Loucy (cell line): ENCODE measurements around the gene TMEM132D.

ENCODE experiments used
- H2AFZ ChIP-seq: fragments of 200-600 bp; sonication (generic); 2 replicates; pipeline ENCODE4 v1.6.0; 2016; ENCODE audit warnings: antibody characterized with exemption, mild to moderate bottlenecking, low read length, moderate library complexity
- H3F3A ChIP-seq: fragments of 200-600 bp; 2 replicates; pipeline ENCODE4 v1.6.0; 2016; ENCODE audit warnings: antibody characterized with exemption, low read depth, mild to moderate bottlenecking
- H3K27me3 ChIP-seq: fragments of 200-600 bp; sonication (generic); 2 replicates; pipeline ENCODE4 v1.6.1; 2014; ENCODE audit warnings: low read length, mild to moderate bottlenecking; ENCODE audit not compliant: insufficient read depth, poor library complexity, severe bottlenecking
- H3K36me3 ChIP-seq: fragments of 200-600 bp; sonication (generic); 2 replicates; pipeline ENCODE4 v1.6.1; 2016; ENCODE audit warnings: low read length; ENCODE audit not compliant: insufficient read depth
- H3K4me1 ChIP-seq: fragments of 200-600 bp; sonication (generic); 2 replicates; pipeline ENCODE4 v1.5.1; 2014; ENCODE audit warnings: low read length, mild to moderate bottlenecking; ENCODE audit not compliant: insufficient read depth, poor library complexity, severe bottlenecking
- H3K4me2 ChIP-seq: fragments of 200-600 bp; sonication (generic); 2 replicates; pipeline ENCODE4 v1.6.0; 2014; ENCODE audit warnings: antibody characterized with exemption, low read length, low read depth, mild to moderate bottlenecking; ENCODE audit not compliant: poor library complexity, severe bottlenecking
- H3K4me3 ChIP-seq: fragments of 200-600 bp; sonication (generic); 2 replicates; pipeline ENCODE4 v1.5.1; 2014; ENCODE audit warnings: low read length, mild to moderate bottlenecking, mixed read lengths; ENCODE audit not compliant: poor library complexity, severe bottlenecking
- H3K79me2 ChIP-seq: fragments of 200-600 bp; sonication (generic); 2 replicates; pipeline ENCODE4 v1.6.1; 2014; ENCODE audit warnings: low read length; ENCODE audit not compliant: insufficient read depth
- H3K9ac ChIP-seq: fragments of 200-600 bp; sonication (generic); 2 replicates; pipeline ENCODE4 v1.6.0; 2014; ENCODE audit warnings: mild to moderate bottlenecking, low read depth, low read length, moderate library complexity; ENCODE audit not compliant: poor library complexity, severe bottlenecking
- H3K9me2 ChIP-seq: fragments of 200-600 bp; sonication (generic); replicated peaks from 2 replicates; pipeline ENCODE4 v1.6.1; 2016; ENCODE audit warnings: low read depth, low read length, mixed read lengths
- H3K9me3 ChIP-seq: fragments of 200-600 bp; sonication (generic); 2 replicates; pipeline ENCODE4 v1.6.1; 2014; ENCODE audit warnings: mild to moderate bottlenecking, antibody characterized with exemption, low read length, low read depth; ENCODE audit not compliant: insufficient read depth
- H4K20me1 ChIP-seq: fragments of 200-600 bp; sonication (generic); 2 replicates; pipeline ENCODE4 v1.6.0; 2014; ENCODE audit warnings: antibody characterized with exemption, low read length, mild to moderate bottlenecking; ENCODE audit not compliant: insufficient read depth, poor library complexity, severe bottlenecking
- EZH2phosphoT487 ChIP-seq: fragments of 200-600 bp; IDR thresholded peaks from 2 replicates; pipeline ENCODE4 v1.6.1; 2018; ENCODE audit warnings: antibody characterized with exemption, mild to moderate bottlenecking, moderate library complexity, borderline replicate concordance
- TF ChIP-seq, protein P1 (sequence below): fragments of 200-600 bp; sonication (generic); conservative IDR thresholded peaks from 2 replicates; pipeline ENCODE4 v1.5.1; 2014; ENCODE audit warnings: mild to moderate bottlenecking, antibody characterized with exemption, low read length

Gene TMEM132D

DNA sequence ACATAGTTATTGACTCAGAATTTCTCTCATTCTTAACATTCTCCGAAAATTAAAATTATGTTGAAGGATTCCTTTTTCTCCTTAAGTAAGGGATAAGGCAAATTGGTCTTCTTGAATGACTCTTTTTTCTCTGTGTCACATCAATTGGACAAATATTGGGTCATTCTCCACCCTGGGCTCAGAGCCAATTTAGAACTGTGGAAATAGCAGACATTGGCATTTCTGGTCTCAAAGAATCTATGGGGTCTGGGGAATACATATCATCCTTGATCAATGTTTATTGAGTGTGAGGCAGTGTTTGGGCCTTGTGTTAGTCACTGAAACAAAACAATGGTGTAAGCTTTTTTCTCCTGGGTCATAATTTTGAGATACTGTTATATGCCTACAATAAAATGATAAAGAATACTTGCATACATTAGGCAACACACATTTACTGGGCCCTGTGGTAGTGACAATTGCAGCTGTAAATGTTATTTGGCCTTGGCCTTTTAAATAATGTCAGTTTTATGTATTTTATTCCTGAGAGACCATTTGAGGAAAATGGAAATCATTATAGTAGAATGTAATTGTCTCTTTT is 414.6 kb downstream of the TMEM132D start:
- no peaks in the 10 kb centered on the region for H3K27me3 ChIP-seq
- TF ChIP-seq, protein P1, sequence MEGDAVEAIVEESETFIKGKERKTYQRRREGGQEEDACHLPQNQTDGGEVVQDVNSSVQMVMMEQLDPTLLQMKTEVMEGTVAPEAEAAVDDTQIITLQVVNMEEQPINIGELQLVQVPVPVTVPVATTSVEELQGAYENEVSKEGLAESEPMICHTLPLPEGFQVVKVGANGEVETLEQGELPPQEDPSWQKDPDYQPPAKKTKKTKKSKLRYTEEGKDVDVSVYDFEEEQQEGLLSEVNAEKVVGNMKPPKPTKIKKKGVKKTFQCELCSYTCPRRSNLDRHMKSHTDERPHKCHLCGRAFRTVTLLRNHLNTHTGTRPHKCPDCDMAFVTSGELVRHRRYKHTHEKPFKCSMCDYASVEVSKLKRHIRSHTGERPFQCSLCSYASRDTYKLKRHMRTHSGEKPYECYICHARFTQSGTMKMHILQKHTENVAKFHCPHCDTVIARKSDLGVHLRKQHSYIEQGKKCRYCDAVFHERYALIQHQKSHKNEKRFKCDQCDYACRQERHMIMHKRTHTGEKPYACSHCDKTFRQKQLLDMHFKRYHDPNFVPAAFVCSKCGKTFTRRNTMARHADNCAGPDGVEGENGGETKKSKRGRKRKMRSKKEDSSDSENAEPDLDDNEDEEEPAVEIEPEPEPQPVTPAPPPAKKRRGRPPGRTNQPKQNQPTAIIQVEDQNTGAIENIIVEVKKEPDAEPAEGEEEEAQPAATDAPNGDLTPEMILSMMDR = no peak
- TF ChIP-seq EZH2phosphoT487 = no peak
- H3K79me2 ChIP-seq = no peaks in the 10 kb centered on the region
- no peaks in the 10 kb centered on the region for H4K20me1 ChIP-seq
- no peaks in the 10 kb centered on the region for H3K36me3 ChIP-seq
- H3K4me1 ChIP-seq = no peaks in the 10 kb centered on the region
- H2AFZ ChIP-seq = no peak overlapping the region
- H3F3A ChIP-seq = no peaks in the 10 kb centered on the region
- H3K9me3 ChIP-seq = no peaks in the 10 kb centered on the region
- no peak overlapping the region for H3K4me2 ChIP-seq
- H3K9ac ChIP-seq = no peak overlapping the region
- H3K9me2 ChIP-seq = no peaks in the 10 kb centered on the region
- no peak overlapping the region for H3K4me3 ChIP-seq

- Histone ChIP-seq H3K4me1 (no peaks in the 10 kb centered on the region), H4K20me1 (no peaks in the 10 kb centered on the region)
- TF ChIP-seq EZH2phosphoT487 = no peak
- TF ChIP-seq, protein P1 = no peak
Measured at GRCh38 chr12:129486931-129487330, 416.9 kb downstream of the TMEM132D start.

GRCh38 chr12:129483111-129483893 is 420.5 kb downstream of the TMEM132D start:
- H4K20me1 ChIP-seq = no peaks in the 10 kb centered on the region
- no peaks in the 10 kb centered on the region for H3F3A ChIP-seq
- no peak overlapping the region for H3K4me2 ChIP-seq
- no peaks in the 10 kb centered on the region for H3K4me1 ChIP-seq
- no peaks in the 10 kb centered on the region for H3K36me3 ChIP-seq
- no peak for TF ChIP-seq EZH2phosphoT487
- TF ChIP-seq, protein P1 = no peak
- no peaks in the 10 kb centered on the region for H3K9me2 ChIP-seq
- H2AFZ ChIP-seq = no peak overlapping the region
- no peaks in the 10 kb centered on the region for H3K79me2 ChIP-seq
- no peaks in the 10 kb centered on the region; the same call in 1 of the 2 replicates for H3K9me3 ChIP-seq
- no peak overlapping the region for H3K4me3 ChIP-seq
- H3K9ac ChIP-seq = no peak overlapping the region
- H3K27me3 ChIP-seq = no peaks in the 10 kb centered on the region

More at GRCh38 chr12:129486931-129487330, 416.9 kb downstream of the TMEM132D start:
- H3K4me2 ChIP-seq = no peak overlapping the region
- no peaks in the 10 kb centered on the region for H3K27me3 ChIP-seq
- H3K79me2 ChIP-seq = no peaks in the 10 kb centered on the region
- H3K36me3 ChIP-seq = no peaks in the 10 kb centered on the region
- no peak overlapping the region for H2AFZ ChIP-seq
- no peaks in the 10 kb centered on the region for H3F3A ChIP-seq
- no peak overlapping the region for H3K4me3 ChIP-seq
- no peaks in the 10 kb centered on the region for H3K9me2 ChIP-seq
- H3K9ac ChIP-seq = no peak overlapping the region
- no peaks in the 10 kb centered on the region for H3K9me3 ChIP-seq
